MCF 10A (cell line): Measurements from ENCODE around the gene THAP4. TPM values are rescaled to one million over a fixed set of nuclear protein-coding genes. Genes with fewer than 3 reads are reported as not detected.
A peak's percentile ranks its signal among the peaks of the same experiment; 100 is the strongest.

Experiments
- BruUV-seq: library from RNA; stranded (reverse); fragments of 400-500 nt; replicated peaks from 2 replicates; lab custom pipeline; 2021; lab: Mats Ljungman, UMichigan
- CTCF ChIA-PET: fragments of 300-600 bp; sonication (Branson Sonifier 250); formaldehyde crosslinking; extraction: SDS; loops from one replicate; lab custom pipeline; 2021; ENCODE audit warnings: antibody characterized with exemption, inconsistent platforms; lab: Yijun Ruan, JAX
- POLR2A ChIA-PET: fragments of 300-600, 350-650 bp; sonication (Branson Sonifier 250); formaldehyde crosslinking; extraction: SDS; loops from one replicate; lab custom pipeline; 2020; ENCODE audit warnings: antibody characterized with exemption, inconsistent platforms; lab: Yijun Ruan, JAX
- DNase-seq: peaks from one replicate; pipeline ENCODE4 v3.0.0-alpha.2; 2018; ENCODE audit not compliant: unreplicated experiment
- H3K27ac Mint-ChIP-seq: one replicate; pipeline ENCODE4 v1.8.0; 2022; ENCODE audit warnings: mild to moderate bottlenecking, low read depth, mixed read lengths; ENCODE audit not compliant: unreplicated experiment
- H3K27me3 Mint-ChIP-seq: one replicate; pipeline ENCODE4 v1.8.0; 2022; ENCODE audit warnings: mixed read lengths; ENCODE audit not compliant: insufficient read depth, unreplicated experiment
- H3K36me3 Mint-ChIP-seq: one replicate; pipeline ENCODE4 v1.8.0; 2022; ENCODE audit warnings: mild to moderate bottlenecking, moderate library complexity, mixed read lengths; ENCODE audit not compliant: insufficient read depth, unreplicated experiment
- H3K4me1 Mint-ChIP-seq: one replicate; pipeline ENCODE4 v1.8.0; 2022; ENCODE audit warnings: mixed read lengths; ENCODE audit not compliant: insufficient read depth, unreplicated experiment
- H3K4me3 Mint-ChIP-seq: one replicate; pipeline ENCODE4 v1.8.0; 2022; ENCODE audit warnings: mild to moderate bottlenecking, moderate library complexity, mixed read lengths; ENCODE audit not compliant: unreplicated experiment
- H3K9me3 Mint-ChIP-seq: one replicate; pipeline ENCODE4 v1.8.0; 2022; ENCODE audit warnings: mixed read lengths; ENCODE audit not compliant: unreplicated experiment
- intact Hi-C: fragments of 100-400 bp; cut with micrococcal nuclease; formaldehyde crosslinking; loops from 2 replicates; pipeline ENCODE4 v1.14.1; 2022
- total RNA-seq: library from RNA; stranded (reverse); gene quantifications from 2 replicates; pipeline ENCODE4 v1.2.3, GENCODE V29; 2022
- TF ChIP-seq, protein P1 (sequence below): fragments of 200-600 bp; IDR thresholded peaks from one replicate; pipeline ENCODE4 v1.8.0; 2022; ENCODE audit warnings: antibody characterized with exemption, mild to moderate bottlenecking; ENCODE audit not compliant: unreplicated experiment

THAP4 gene
- total RNA-seq, 1 experiment from 2014 or later = 91.8 TPM

DNA sequence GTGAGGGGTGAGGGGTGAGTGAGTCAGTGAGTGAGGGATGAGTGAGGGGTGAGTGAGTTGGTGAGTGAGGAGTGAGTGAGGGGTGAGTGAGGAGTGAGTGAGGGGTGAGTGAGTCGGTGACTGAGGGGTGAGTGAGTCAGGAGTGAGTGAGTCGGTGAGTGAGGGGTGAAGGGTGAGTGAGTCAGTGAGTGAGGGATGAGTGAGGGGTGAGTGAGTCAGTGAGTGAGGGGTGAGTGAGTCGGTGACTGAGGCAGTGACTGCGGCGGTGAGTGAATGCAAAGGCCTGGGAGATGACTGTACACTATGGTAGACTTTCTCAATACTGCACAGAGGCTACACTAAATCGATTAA is 16.6 kb downstream of the THAP4 start:
- no TSS peak for BruUV-seq
- no peak overlapping the region for H3K4me3 Mint-ChIP-seq
- H3K27me3 Mint-ChIP-seq = no peaks in the 10 kb centered on the region
- intact Hi-C loops = no loop called here
- H3K4me1 Mint-ChIP-seq = peaks cover 9% of the 10 kb centered on the region
- H3K36me3 Mint-ChIP-seq = peaks cover 72% of the 10 kb centered on the region
- POLR2A ChIA-PET = no interaction called here
- H3K9me3 Mint-ChIP-seq = no peaks in the 10 kb centered on the region
- peak; percentile 64 for DNase-seq
- H3K27ac Mint-ChIP-seq = peak overlapping the region; percentile 37
- CTCF ChIA-PET = no interaction called here
- TF ChIP-seq, protein P1, sequence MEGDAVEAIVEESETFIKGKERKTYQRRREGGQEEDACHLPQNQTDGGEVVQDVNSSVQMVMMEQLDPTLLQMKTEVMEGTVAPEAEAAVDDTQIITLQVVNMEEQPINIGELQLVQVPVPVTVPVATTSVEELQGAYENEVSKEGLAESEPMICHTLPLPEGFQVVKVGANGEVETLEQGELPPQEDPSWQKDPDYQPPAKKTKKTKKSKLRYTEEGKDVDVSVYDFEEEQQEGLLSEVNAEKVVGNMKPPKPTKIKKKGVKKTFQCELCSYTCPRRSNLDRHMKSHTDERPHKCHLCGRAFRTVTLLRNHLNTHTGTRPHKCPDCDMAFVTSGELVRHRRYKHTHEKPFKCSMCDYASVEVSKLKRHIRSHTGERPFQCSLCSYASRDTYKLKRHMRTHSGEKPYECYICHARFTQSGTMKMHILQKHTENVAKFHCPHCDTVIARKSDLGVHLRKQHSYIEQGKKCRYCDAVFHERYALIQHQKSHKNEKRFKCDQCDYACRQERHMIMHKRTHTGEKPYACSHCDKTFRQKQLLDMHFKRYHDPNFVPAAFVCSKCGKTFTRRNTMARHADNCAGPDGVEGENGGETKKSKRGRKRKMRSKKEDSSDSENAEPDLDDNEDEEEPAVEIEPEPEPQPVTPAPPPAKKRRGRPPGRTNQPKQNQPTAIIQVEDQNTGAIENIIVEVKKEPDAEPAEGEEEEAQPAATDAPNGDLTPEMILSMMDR = no peak

DNA sequence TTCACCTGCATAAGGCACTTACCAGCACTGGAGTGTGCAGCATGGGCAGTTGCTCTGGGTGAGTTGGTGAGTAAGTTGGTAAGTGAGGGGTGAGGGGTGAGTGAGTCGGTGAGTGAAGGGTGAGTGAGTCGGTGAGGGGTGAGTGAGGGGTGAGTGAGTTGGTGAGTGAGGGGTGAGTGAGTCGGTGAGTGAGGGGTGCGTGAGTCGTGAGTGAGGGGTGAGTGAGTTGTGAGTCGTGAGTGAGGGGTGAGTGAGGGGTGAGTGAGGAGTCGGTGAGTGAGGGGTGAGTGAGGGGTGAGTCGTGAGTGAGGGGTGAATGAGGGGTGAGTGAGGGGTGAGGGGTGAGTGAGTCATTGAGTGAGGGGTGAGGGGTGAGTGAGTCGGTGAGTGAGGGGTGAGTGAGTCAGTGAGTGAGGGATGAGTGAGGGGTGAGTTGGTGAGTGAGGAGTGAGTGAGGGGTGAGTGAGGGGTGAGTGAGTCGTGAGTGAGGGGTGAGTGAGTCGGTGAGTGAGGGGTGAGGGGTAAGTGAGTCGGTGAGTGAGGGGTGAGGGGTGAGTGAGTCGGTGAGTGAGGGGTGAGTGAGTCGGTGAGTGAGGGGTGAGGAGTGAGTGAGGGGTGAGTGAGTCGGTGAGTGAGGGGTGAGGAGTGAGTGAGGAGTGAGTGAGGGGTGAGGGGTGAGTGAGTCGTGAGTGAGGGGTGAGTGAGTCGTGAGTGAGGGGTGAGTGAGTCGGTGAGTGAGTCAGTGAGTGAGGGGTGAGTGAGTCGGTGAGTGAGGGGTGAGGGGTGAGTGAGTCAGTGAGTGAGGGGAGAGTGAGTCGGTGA is 17.1 kb downstream of the THAP4 start:
- TF ChIP-seq, protein P1 = no peak
- no peak for DNase-seq
- Mint-ChIP-seq H3K27ac (peak overlapping the region; percentile 57), H3K27me3 (no peaks in the 10 kb centered on the region), H3K4me1 (peaks cover 9% of the 10 kb centered on the region), H3K9me3 (no peaks in the 10 kb centered on the region), H3K36me3 (peaks cover 67% of the 10 kb centered on the region), H3K4me3 (no peak overlapping the region)
- CTCF ChIA-PET = no interaction called here
- POLR2A ChIA-PET = no interaction called here
- intact Hi-C loops = no loop called here
- BruUV-seq = no TSS peak

DNA sequence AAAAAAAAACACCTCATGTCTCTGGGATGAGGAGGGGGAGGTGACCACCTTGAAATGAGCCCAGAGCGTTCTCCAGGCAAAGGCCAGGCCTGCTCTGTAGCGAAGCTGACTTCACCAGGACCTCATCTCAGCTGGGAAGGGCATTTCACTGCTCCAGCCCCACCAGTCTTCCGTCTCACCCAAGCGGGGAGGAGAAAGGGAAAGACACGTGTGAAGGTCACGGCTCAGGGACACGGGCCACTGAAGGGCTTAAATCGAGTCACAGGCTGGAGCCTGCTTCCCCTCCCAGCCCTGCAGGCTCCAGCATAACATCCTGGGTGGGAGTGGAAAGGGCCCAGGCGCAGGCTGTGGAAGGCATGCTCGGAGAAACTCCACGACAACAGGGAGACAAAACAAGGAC is 18.1 kb downstream of the THAP4 start:
- intact Hi-C loops = no loop called here
- CTCF ChIA-PET = no interaction called here
- Mint-ChIP-seq H3K27me3 (no peaks in the 10 kb centered on the region), H3K4me3 (no peak overlapping the region), H3K27ac (peak overlapping the region; percentile 57), H3K36me3 (peaks cover 67% of the 10 kb centered on the region), H3K4me1 (peaks cover 9% of the 10 kb centered on the region), H3K9me3 (no peaks in the 10 kb centered on the region)
- no TSS peak for BruUV-seq
- POLR2A ChIA-PET = no interaction called here
- TF ChIP-seq, protein P1 = no peak
- DNase-seq = no peak

- POLR2A ChIA-PET = no interaction called here
- CTCF ChIA-PET = interaction anchor here (0.6 to 1.1 kb wide), 2 partner anchors 20 to 215 kb away, joined by 3 read pairs; no protein-coding TSS in a partner anchor
- H3K27me3 Mint-ChIP-seq = no peaks in the 10 kb centered on the region
- intact Hi-C loops = no loop called here
- H3K27ac Mint-ChIP-seq = no peak overlapping the region
- peaks cover 9% of the 10 kb centered on the region for H3K4me1 Mint-ChIP-seq
- H3K36me3 Mint-ChIP-seq = peaks cover 64% of the 10 kb centered on the region
- H3K9me3 Mint-ChIP-seq = no peaks in the 10 kb centered on the region
- TF ChIP-seq, protein P1 = no peak
- H3K4me3 Mint-ChIP-seq = no peak overlapping the region
- no TSS peak for BruUV-seq
- DNase-seq = no peak
These were observed 18.6 kb downstream of the THAP4 start for GRCh38 chr2:241618296-241618805.
